Epithelial cell of esophagus (primary cell): ENCODE data around the gene AKNA.

Experiments
- DNase-seq: peaks from one replicate; pipeline ENCODE4 v3.0.0; 2010; ENCODE audit warnings: low read depth
- H3K4me3 ChIP-seq: 2 replicates; pipeline ENCODE4 v1.5.1; 2011; ENCODE audit warnings: mild to moderate bottlenecking, low read length, control low read depth
- TF ChIP-seq, protein P1 (sequence below): IDR thresholded peaks from 2 replicates; pipeline ENCODE4 v1.5.1; 2011; ENCODE audit warnings: low read depth, mild to moderate bottlenecking, low read length, control low read depth, inconsistent platforms; ENCODE audit not compliant: insufficient read depth; ENCODE audit errors: missing control alignments

The AKNA gene

DNA sequence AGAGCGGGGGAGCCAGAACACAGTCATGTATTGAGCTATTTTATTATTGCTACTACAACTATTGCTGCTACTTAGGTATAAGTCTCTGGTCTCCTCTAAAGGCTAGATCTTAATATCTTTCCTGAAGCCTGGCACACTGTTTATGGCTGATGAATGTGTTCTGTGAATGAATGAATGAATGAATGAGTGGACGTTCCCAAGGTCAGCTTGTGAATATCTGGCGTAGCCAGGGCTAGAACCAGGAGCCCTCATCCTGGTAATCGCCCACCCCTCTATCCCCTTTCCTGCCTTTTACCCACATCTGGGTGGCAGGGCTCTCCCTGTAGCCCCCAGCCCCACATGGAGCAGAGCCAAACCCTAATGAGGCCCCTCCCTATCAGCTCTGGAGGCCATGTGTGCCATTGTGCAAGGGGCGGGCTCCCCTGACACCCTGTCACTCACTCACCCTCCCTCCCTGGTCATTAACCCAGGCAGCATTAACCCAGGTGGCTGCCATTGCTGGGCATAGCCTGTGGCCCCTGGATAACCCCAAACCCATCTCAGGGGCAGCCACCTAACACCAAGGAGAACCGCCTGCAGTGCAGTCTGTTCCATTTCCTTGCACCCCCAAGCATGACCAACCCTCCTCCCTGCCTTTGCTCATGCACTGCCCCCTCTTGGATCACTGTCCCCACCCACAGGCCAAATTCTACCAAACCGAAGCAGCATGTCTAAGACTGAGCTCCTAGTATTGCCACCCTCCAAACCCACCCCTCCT lies 2.0 kb upstream of the AKNA start:
- no peak overlapping the region for H3K4me3 ChIP-seq
- TF ChIP-seq, protein P1, sequence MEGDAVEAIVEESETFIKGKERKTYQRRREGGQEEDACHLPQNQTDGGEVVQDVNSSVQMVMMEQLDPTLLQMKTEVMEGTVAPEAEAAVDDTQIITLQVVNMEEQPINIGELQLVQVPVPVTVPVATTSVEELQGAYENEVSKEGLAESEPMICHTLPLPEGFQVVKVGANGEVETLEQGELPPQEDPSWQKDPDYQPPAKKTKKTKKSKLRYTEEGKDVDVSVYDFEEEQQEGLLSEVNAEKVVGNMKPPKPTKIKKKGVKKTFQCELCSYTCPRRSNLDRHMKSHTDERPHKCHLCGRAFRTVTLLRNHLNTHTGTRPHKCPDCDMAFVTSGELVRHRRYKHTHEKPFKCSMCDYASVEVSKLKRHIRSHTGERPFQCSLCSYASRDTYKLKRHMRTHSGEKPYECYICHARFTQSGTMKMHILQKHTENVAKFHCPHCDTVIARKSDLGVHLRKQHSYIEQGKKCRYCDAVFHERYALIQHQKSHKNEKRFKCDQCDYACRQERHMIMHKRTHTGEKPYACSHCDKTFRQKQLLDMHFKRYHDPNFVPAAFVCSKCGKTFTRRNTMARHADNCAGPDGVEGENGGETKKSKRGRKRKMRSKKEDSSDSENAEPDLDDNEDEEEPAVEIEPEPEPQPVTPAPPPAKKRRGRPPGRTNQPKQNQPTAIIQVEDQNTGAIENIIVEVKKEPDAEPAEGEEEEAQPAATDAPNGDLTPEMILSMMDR, result no peak
- DNase-seq, result no peak

DNA sequence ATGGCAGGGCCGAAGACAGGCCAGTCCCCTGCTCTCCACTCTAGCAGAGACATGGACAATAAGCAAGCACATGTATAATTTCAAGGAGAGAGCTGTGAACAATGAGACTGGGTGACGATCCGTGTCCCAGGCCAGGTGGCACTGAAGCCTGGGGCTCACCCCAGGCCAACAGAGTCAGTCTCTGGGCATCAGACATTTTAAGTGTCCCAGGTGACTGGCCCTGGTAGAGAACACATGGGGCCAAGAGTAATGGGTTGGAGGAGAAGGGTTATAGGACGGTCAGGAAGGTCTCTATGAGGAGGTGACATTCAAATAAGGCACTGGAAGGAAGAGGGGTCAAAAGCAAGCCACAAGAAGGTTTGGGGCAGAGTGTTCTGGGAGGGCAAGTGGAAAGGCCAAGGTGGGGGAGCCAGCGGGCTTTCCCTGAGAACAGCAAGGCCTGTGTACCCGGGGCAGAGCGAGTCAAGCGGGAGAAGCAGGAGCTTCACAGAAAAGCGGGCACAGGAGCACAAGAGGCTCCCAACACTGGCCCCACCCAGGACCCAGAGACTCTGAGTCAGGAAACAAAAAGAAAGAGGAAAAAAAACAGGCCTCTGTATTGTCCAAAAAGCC lies 1.1 kb upstream of the AKNA start:
- TF ChIP-seq, protein P1, result no peak
- H3K4me3 ChIP-seq, result no peak overlapping the region
- peak; percentile 26 for DNase-seq

DNA sequence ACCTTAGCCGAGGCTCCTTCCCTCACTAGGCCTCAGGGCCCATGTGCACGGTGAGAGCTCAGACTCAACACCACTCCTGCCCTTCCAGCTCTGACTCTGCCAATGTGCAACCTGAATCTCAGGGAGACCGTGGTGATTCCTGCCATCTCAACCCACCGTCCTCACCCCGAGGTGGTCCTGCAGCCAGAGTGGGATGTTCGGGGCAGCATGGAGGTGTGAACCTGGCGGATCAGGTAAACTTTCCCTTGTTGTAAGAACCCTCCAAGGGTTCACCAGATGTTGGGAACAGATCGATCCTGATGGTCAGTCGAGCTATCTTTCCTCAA lies 538 bp upstream of the AKNA start:
- no peak for DNase-seq
- no peak overlapping the region for H3K4me3 ChIP-seq
- TF ChIP-seq, protein P1, result no peak

DNA sequence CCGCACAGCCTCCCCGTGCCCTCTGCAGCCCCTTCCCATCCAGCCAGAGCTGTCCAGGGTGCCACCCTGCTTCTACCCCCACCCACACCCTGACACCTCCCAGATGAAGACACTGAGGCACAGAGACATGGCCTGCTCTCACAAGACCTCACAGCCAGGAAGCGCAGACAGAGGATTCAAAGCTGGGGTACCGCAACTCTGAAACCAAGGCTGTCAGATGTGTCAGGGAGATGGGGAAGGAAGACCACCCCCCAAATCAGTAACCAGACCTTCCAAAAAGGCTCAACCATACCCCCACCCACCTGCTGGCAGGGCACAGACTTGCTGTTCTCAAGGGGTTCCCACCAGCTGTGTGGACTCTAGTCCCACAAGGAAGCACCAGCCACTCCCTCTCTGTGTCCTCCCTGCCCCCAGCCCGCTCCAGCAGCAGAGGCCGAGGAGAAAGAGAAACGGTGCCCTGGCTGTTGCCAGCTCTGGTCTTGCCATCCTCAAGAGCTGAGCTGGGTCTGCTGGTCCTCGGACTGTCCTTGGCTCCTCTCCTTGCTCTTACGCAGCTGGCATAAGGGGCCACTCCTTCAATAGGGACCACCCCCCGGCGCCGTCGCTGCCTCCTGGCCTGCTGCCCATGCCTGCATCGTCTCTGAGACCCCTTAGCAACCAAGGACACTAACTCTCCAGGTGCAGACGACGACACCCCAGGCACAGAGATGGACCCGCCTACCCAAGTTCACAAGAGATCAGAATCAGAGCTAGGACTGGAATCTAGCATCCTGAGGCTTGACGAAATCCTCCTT lies 699 bp downstream of the AKNA start:
- TF ChIP-seq, protein P1, result no peak
- no peak for DNase-seq
- no peak overlapping the region for H3K4me3 ChIP-seq

DNA sequence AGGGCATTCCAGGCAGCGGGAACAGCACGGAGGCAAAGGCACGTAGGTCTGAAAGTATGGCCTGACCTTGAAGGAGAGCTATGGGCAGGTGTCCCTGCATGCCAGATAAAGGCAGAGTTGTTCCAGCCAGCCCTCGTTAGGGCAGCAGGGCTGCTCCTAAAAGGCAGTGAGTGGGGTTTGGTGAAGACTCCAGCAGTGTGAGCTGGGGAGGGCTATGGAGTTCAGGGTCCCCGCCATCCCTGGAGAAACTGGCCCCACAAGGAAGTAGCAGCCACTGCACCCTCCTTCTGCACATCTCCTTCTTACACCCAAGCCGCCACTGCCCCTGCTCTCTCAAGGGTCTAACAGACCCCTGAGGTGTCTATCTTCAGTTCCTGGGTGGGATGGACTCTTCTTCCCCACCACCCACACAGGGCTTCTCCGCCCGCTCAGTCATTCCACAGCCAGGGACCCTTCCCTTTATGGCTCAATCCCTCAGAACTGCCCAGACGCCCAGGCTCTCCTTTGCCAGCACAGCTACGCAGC lies 1.4 kb downstream of the AKNA start:
- DNase-seq, result no peak
- TF ChIP-seq, protein P1, result no peak
- no peak overlapping the region for H3K4me3 ChIP-seq

DNA sequence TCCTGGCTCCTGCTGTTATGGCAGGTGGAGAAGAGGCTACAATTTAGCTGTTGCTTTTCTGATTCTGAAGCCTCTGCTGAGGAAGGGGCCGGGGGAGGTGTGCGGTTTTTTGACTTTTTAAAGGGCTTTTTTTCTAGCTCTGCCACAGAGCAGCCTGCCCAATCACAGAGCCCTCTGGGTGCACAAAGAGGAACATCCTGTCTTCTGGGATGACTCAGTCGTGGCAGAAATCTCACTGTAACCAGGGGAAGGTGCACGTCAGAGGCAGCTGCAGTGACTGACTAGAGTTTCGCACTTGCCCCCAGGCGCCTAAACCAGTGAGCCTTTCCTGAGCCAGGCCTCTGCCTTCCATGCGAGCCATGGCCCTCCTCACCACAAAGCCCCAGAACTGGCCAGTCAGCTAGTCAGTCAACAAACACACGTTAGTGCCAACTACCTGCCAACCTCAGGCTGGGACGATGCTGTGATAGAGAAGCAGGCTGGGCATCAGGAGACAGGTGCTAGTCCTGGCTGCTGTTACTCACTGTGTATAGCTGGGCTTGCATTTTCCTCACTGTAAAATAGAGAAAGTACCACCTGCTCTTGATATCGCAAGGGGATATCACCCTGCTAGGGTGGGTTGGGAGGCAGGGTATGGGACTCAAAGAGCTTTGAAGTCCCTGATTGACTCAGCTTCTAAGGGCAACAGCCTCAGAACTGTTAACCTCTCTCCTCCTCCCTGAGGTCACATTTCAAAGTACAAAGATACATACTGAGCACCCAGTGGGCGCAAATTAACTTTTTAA lies 2.2 kb downstream of the AKNA start:
- no peak overlapping the region for H3K4me3 ChIP-seq
- TF ChIP-seq, protein P1, result no peak
- DNase-seq, result peak; percentile 98
